Ovary (tissue), 3 donors: ENCODE data around the gene PRRG4.

Experiments
- POLR2A ChIP-seq: fragments of 450-650 bp; IDR thresholded peaks from one replicate; pipeline ENCODE4 v1.6.1; 2017; ENCODE audit warnings: antibody characterized with exemption, mild to moderate bottlenecking, moderate library complexity
- TF ChIP-seq, protein P1 (sequence below), 3 donors: fragments of 450-650 bp in 2 of 3; fragments of 200-600 bp in 1 of 3; IDR thresholded peaks; one replicate each; pipeline versions ENCODE4 v1.5.1 to v1.8.0; 2016 to 2022; ENCODE audit warnings: antibody characterized with exemption in 3 of 3, mild to moderate bottlenecking in 1 of 3
- donor health status: DM: no; HTN: no; CAD: no.

DNA sequence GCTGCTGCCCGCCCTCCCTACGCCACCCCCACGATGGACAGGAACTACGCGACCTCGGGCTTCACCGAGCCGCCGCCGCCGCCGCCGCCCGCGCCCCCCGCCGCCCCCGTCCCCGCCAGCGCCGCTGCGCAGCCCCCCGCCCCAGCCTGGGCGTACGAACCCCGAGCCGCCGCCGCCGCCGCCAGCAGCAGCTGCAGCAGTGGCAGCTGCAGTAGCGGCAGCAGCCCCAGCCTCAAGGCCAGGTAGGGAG lies 63.3 kb downstream of the PRRG4 start:
- no peak for TF ChIP-seq POLR2A
- TF ChIP-seq, protein P1, sequence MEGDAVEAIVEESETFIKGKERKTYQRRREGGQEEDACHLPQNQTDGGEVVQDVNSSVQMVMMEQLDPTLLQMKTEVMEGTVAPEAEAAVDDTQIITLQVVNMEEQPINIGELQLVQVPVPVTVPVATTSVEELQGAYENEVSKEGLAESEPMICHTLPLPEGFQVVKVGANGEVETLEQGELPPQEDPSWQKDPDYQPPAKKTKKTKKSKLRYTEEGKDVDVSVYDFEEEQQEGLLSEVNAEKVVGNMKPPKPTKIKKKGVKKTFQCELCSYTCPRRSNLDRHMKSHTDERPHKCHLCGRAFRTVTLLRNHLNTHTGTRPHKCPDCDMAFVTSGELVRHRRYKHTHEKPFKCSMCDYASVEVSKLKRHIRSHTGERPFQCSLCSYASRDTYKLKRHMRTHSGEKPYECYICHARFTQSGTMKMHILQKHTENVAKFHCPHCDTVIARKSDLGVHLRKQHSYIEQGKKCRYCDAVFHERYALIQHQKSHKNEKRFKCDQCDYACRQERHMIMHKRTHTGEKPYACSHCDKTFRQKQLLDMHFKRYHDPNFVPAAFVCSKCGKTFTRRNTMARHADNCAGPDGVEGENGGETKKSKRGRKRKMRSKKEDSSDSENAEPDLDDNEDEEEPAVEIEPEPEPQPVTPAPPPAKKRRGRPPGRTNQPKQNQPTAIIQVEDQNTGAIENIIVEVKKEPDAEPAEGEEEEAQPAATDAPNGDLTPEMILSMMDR (IDR thresholded peaks at IDR 0.05) = no peak
